HCT116 (cell line): ENCODE measurements around the gene MIER3.

ENCODE experiments used
- CEBPB ChIP-seq: IDR thresholded peaks from 2 replicates; pipeline ENCODE4 v1.6.1; 2012; ENCODE audit warnings: low read depth
- CTCF ChIP-seq, 3 experiments: fragments of 200-600 bp in 1 of 3; sonication (generic) in 1 of 3; IDR thresholded peaks in 2 of 3; conservative IDR thresholded peaks in 1 of 3; 2 replicates each; pipeline ENCODE4 v1.5.1; 2012 to 2017; ENCODE audit warnings: low read depth in 2 of 3, low read length in 2 of 3, antibody characterized with exemption in 1 of 3, borderline replicate concordance in 1 of 3, control low read depth in 1 of 3, mild to moderate bottlenecking in 1 of 3, mixed read lengths in 1 of 3, mixed run types in 1 of 3, moderate library complexity in 1 of 3; ENCODE audit not compliant: insufficient read depth in 1 of 3
- EGR1 ChIP-seq: IDR thresholded peaks from 2 replicates; pipeline ENCODE4 v1.6.1; 2012; ENCODE audit warnings: low read depth
- EZH2 ChIP-seq: fragments of 200-600 bp; sonication (generic); IDR thresholded peaks from 2 replicates; pipeline ENCODE4 v1.6.1; 2017; ENCODE audit warnings: antibody characterized with exemption, mixed run types
- POLR2A ChIP-seq: IDR thresholded peaks from 2 replicates; pipeline ENCODE4 v1.7.0; 2011; ENCODE audit warnings: borderline replicate concordance; ENCODE audit not compliant: insufficient read depth, insufficient read length; ENCODE audit errors: extremely low read depth
- POLR2AphosphoS5 ChIP-seq: IDR thresholded peaks from 2 replicates; pipeline ENCODE4 v1.6.1; 2011; ENCODE audit warnings: mild to moderate bottlenecking, low read depth, low read length, moderate library complexity
- RAD21 ChIP-seq: IDR thresholded peaks from 2 replicates; pipeline ENCODE4 v1.6.1; 2012; ENCODE audit warnings: low read depth, mild to moderate bottlenecking
- YY1 ChIP-seq: IDR thresholded peaks from 2 replicates; pipeline ENCODE4 v1.6.1; 2011; ENCODE audit warnings: low read length, low read depth, moderate library complexity, mild to moderate bottlenecking; ENCODE audit not compliant: insufficient replicate concordance; ENCODE audit errors: extremely low read depth
- ZNF274 ChIP-seq: fragments of 200-500 bp; sonication (Bioruptor generic); IDR thresholded peaks from 2 replicates; pipeline ENCODE4 v1.6.1; 2014; ENCODE audit warnings: mild to moderate bottlenecking, low read depth, low read length, inconsistent platforms
- TF ChIP-seq, protein P1 (sequence below): IDR thresholded peaks from 2 replicates; pipeline ENCODE4 v1.6.1; 2011; ENCODE audit warnings: mild to moderate bottlenecking, low read length, moderate library complexity; ENCODE audit not compliant: insufficient replicate concordance; ENCODE audit errors: extremely low read depth
- TF ChIP-seq, protein P2 (sequence below): IDR thresholded peaks from 2 replicates; pipeline ENCODE4 v1.6.1; 2012

DNA sequence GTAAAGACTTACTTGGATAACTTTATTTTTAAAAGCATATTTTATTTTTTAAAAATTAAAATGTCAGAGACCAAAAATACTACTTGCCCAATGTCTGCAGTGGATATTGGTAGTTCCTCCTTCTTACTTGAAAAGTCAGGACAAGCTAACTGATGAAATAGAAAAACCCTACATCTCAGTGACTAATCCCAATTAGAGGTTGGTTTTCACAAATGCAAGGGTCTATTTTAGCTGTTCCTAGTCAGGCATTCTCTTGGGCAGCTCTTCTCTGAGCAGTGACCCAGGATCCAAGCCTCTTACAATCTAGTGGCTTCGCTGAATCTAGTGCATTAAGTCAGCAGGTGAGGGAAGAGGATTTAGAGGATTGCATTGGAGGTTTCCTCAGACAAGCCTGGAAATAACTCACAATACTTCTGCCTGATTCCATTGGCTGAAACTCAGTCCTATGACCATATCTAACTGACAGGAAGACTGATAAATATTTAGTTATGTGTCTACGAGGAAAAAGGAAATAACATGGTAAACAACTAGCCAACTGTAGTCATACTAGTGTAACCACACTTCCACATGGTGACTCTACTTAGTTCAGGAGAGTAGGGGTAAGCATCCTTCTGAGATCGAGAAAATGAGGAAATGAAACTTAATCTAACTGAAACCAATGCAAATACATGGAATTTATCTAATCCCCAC is 34.2 kb upstream of the MIER3 start:
- TF ChIP-seq CTCF (IDR thresholded peaks at IDR 0.05 in 2 of 3, conservative IDR thresholded peaks at IDR 0.05 in 1 of 3; ENCODE audit: borderline replicate concordance in 1 of 3, insufficient read depth in 1 of 3, low read depth in 2 of 3, low read length in 2 of 3) (no peak), YY1 (no peak), RAD21 (no peak), EGR1 (no peak), POLR2A (no peak), POLR2AphosphoS5 (no peak), ZNF274 (no peak), CEBPB (no peak), EZH2 (no peak)
- TF ChIP-seq, protein P1, sequence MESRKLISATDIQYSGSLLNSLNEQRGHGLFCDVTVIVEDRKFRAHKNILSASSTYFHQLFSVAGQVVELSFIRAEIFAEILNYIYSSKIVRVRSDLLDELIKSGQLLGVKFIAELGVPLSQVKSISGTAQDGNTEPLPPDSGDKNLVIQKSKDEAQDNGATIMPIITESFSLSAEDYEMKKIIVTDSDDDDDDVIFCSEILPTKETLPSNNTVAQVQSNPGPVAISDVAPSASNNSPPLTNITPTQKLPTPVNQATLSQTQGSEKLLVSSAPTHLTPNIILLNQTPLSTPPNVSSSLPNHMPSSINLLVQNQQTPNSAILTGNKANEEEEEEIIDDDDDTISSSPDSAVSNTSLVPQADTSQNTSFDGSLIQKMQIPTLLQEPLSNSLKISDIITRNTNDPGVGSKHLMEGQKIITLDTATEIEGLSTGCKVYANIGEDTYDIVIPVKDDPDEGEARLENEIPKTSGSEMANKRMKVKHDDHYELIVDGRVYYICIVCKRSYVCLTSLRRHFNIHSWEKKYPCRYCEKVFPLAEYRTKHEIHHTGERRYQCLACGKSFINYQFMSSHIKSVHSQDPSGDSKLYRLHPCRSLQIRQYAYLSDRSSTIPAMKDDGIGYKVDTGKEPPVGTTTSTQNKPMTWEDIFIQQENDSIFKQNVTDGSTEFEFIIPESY, result no peak
- TF ChIP-seq, protein P2, sequence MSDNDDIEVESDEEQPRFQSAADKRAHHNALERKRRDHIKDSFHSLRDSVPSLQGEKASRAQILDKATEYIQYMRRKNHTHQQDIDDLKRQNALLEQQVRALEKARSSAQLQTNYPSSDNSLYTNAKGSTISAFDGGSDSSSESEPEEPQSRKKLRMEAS, result no peak
